IPS DF 6.9 (cell line): ENCODE measurements around the gene CPT1A.

Source experiments
- DNase-seq: peaks from one replicate; pipeline ENCODE4 v3.0.0-alpha.2; 2013; ENCODE audit warnings: low read depth, low spot score
- H3K27ac ChIP-seq: one replicate; pipeline ENCODE4 v1.5.1; 2013; ENCODE audit warnings: low read length, control low read depth
- H3K27me3 ChIP-seq: 2 replicates; pipeline ENCODE4 v1.6.1; 2013; ENCODE audit warnings: mild to moderate bottlenecking, low read length; ENCODE audit not compliant: control insufficient read depth, insufficient read depth
- H3K36me3 ChIP-seq: 2 replicates; pipeline ENCODE4 v1.6.1; 2013; ENCODE audit warnings: low read length; ENCODE audit not compliant: control insufficient read depth, insufficient read depth
- H3K4me1 ChIP-seq: 2 replicates; pipeline ENCODE4 v1.6.1; 2013; ENCODE audit warnings: low read length; ENCODE audit not compliant: control insufficient read depth, insufficient read depth
- H3K4me3 ChIP-seq: 2 replicates; pipeline ENCODE4 v1.5.1; 2013; ENCODE audit warnings: mild to moderate bottlenecking, low read length
- H3K9me3 ChIP-seq: 2 replicates; pipeline ENCODE4 v1.6.1; 2013; ENCODE audit warnings: low read length, inconsistent platforms; ENCODE audit not compliant: control insufficient read depth, insufficient read depth
- WGBS: extraction: QIAGEN DNeasy Blood & Tissue Kit; methylation state at CpG from one replicate; pipeline ENCODE4 v1.1.7; 2013; ENCODE audit warnings: mixed read lengths, missing lambda C conversion rate; ENCODE audit not compliant: insufficient read length, insufficient coverage; 5-methylcytosine and 5-hydroxymethylcytosine counted together

CPT1A gene

GRCh38 chr11:68743539-68743938 lies 98.2 kb downstream of the CPT1A start:
- no peaks in the 10 kb centered on the region for H3K9me3 ChIP-seq
- peaks cover 19% of the 10 kb centered on the region; the same call in 1 of the 2 replicates for H3K36me3 ChIP-seq
- H3K27ac ChIP-seq, result no peak overlapping the region
- H3K27me3 ChIP-seq, result no peaks in the 10 kb centered on the region
- H3K4me1 ChIP-seq, result no peaks in the 10 kb centered on the region
- no peak for DNase-seq
- no peak overlapping the region for H3K4me3 ChIP-seq
- WGBS, result no CpG with 5 or more reads among the region's 3 CpGs

GRCh38 chr11:68741463-68741862 lies 100.3 kb downstream of the CPT1A start:
- H3K9me3 ChIP-seq, result no peaks in the 10 kb centered on the region
- DNase-seq, result no peak
- no peak overlapping the region for H3K4me3 ChIP-seq
- no peaks in the 10 kb centered on the region for H3K27me3 ChIP-seq
- no CpG with 5 or more reads among the region's 7 CpGs for WGBS
- H3K36me3 ChIP-seq, result peaks cover 21% of the 10 kb centered on the region
- H3K4me1 ChIP-seq, result no peaks in the 10 kb centered on the region
- H3K27ac ChIP-seq, result no peak overlapping the region

DNA sequence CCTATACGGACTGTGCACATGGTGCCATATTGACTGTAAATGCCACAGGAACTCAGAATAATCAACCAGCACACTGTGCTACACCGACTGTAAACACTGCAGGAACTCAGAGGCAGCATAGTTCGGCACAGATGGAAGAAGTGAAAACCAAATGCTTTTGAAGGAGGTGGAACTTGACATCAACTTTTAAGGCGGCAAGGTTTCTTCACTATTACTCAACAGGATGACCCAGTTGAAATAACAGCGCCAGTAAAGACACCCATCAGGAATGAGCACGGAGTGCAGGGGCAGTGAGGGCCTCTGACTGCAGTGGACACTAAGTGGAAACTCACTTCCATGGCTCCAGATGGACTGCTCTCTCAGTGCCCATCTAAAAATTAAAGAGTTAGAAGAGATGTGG lies 106.1 kb downstream of the CPT1A start:
- H3K27me3 ChIP-seq, result no peaks in the 10 kb centered on the region
- peaks cover 5% of the 10 kb centered on the region for H3K36me3 ChIP-seq
- no peaks in the 10 kb centered on the region for H3K4me1 ChIP-seq
- DNase-seq, result no peak
- no CpG with 5 or more reads among the region's 6 CpGs for WGBS
- no peaks in the 10 kb centered on the region for H3K9me3 ChIP-seq
- H3K4me3 ChIP-seq, result no peak overlapping the region
- no peak overlapping the region for H3K27ac ChIP-seq

DNA sequence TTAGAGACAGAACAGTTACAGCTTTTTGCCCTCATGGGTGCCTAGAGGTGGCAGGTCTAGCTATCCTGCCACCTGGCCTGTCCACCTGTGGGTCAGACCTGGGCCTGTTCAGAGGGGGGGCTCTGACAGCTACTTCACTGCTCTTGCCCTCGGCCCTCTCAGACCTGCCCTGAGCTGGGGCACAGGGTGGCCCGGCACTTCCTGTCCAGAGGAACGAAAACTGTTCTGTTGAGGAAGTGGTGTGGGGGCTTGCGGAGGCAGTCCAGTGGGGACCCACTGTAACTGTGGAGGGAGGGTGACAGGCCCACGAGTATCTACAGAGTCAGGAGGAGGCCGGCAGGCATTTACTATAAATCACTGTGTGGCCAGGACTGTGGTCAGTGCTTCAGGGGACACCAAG lies 106.6 kb downstream of the CPT1A start:
- Histone ChIP-seq H3K27me3 (no peaks in the 10 kb centered on the region), H3K9me3 (no peaks in the 10 kb centered on the region), H3K36me3 (peaks cover 5% of the 10 kb centered on the region), H3K4me3 (no peak overlapping the region), H3K4me1 (no peaks in the 10 kb centered on the region), H3K27ac (no peak overlapping the region)
- no CpG with 5 or more reads among the region's 6 CpGs for WGBS
- DNase-seq, result no peak

DNA sequence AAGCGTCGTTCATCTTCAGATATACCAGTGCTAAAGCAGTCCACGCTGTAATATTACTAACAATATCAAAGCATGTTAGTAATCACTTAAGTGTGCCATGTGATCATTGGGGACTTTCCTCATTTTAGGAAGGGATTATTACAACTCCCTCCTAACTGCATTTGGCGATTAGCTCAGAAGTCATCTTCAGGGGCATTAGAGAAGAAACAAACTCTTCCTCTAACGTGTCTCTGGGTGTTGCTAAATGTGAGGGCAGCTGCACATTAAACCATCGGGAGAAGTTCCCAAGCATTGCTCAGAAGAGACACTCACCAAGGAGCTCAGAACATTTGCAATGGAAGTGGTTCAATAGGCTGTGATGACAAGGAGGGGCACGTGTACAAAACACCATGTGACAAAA lies 107.6 kb downstream of the CPT1A start:
- H3K36me3 ChIP-seq, result peaks cover 5% of the 10 kb centered on the region
- DNase-seq, result no peak
- H3K9me3 ChIP-seq, result no peaks in the 10 kb centered on the region
- no peak overlapping the region for H3K27ac ChIP-seq
- no peaks in the 10 kb centered on the region for H3K4me1 ChIP-seq
- no peaks in the 10 kb centered on the region for H3K27me3 ChIP-seq
- no peak overlapping the region for H3K4me3 ChIP-seq
- WGBS, result no CpG with 5 or more reads among the region's 7 CpGs

DNA sequence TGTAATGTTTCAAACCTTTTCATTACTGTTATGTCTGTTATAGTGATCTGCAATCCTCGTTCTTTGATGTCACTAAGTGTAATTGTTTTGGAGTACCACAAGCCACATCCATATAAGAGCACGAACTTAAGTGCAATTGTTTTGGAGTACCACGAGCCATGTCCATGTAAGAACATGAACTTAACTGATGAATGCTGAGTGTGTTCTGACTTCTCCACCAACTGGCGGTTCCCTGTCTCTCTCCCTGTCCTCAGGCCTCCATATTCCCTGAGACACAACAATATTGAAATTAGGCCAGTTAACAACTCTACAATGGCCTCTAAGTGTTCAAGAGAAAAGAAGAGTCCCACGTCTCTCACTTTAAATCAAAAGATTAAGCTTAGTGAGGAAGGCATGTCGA lies 113.9 kb downstream of the CPT1A start:
- no peak for DNase-seq
- H3K27me3 ChIP-seq, result no peaks in the 10 kb centered on the region
- H3K27ac ChIP-seq, result no peak overlapping the region
- WGBS, result no CpG with 5 or more reads among the region's 6 CpGs
- H3K36me3 ChIP-seq, result no peaks in the 10 kb centered on the region
- no peaks in the 10 kb centered on the region for H3K4me1 ChIP-seq
- no peak overlapping the region for H3K4me3 ChIP-seq
- H3K9me3 ChIP-seq, result no peaks in the 10 kb centered on the region

GRCh38 chr11:68724293-68724692 lies 117.4 kb downstream of the CPT1A start:
- Histone ChIP-seq H3K9me3 (no peaks in the 10 kb centered on the region; the same call in 1 of the 2 replicates), H3K4me1 (no peaks in the 10 kb centered on the region), H3K27me3 (no peaks in the 10 kb centered on the region), H3K36me3 (no peaks in the 10 kb centered on the region), H3K4me3 (no peak overlapping the region), H3K27ac (no peak overlapping the region)
- no peak for DNase-seq
- no CpG with 5 or more reads among the region's 4 CpGs for WGBS

- WGBS, result no CpG with 5 or more reads among the region's 1 CpG
- Histone ChIP-seq H3K4me1 (no peaks in the 10 kb centered on the region), H3K27me3 (no peaks in the 10 kb centered on the region)
Measured at GRCh38 chr11:68722143-68722542, 119.6 kb downstream of the CPT1A start.

GRCh38 chr11:68721075-68721474 lies 120.6 kb downstream of the CPT1A start:
- Histone ChIP-seq H3K4me1 (no peaks in the 10 kb centered on the region), H3K27me3 (no peaks in the 10 kb centered on the region), H3K9me3 (no peaks in the 10 kb centered on the region; the same call in 1 of the 2 replicates), H3K27ac (no peak overlapping the region), H3K36me3 (no peaks in the 10 kb centered on the region), H3K4me3 (no peak overlapping the region)
- no peak for DNase-seq
- WGBS, result no CpG with 5 or more reads among the region's 2 CpGs

More at GRCh38 chr11:68722143-68722542, 119.6 kb downstream of the CPT1A start:
- Histone ChIP-seq H3K9me3 (no peaks in the 10 kb centered on the region; the same call in 1 of the 2 replicates), H3K4me3 (no peak overlapping the region), H3K36me3 (no peaks in the 10 kb centered on the region), H3K27ac (no peak overlapping the region)
- no peak for DNase-seq

DNA sequence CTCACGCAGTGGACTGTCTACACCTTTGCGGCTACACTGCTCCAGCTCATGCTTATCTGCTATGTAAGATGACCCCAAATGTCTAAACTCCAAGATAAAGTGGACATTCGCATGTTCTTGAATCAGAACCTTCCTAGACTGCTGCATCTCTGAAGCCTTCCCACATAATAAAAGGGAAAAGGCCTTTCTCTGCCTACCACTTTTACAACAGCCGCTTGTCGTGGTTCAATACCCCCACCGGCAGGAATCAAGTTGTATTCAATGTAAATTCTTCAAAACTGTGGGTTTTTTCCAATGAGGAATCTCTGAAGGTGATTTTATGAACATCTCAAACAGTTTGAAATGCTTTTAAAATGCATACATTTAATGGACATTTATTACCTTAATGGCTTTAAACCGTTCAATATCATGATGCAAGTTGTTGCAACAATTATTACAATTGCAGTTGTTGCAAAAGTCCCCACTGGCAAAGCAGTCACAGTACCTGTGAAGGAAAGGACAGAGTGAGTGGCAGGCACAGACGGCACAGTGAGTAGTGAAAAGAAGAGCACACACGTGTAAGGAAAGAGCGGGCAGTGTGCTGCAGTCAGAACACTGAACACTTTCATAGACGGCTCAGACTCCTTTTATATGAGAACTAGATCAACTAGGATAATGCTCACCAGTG lies 126.1 kb downstream of the CPT1A start:
- Histone ChIP-seq H3K27me3 (no peaks in the 10 kb centered on the region), H3K4me1 (no peaks in the 10 kb centered on the region), H3K9me3 (no peaks in the 10 kb centered on the region), H3K36me3 (no peaks in the 10 kb centered on the region), H3K27ac (no peak overlapping the region), H3K4me3 (no peak overlapping the region)
- DNase-seq, result no peak
- WGBS, result no CpG with 5 or more reads among the region's 11 CpGs
